Measurements from ENCODE around the gene GRID2IP. TPM values are rescaled to one million over a fixed set of nuclear protein-coding genes. Genes with fewer than 3 reads are reported as not detected.
A peak's percentile ranks its signal among the peaks of the same experiment; 100 is the strongest.

Gene GRID2IP
- total and polyA plus RNA-seq, 2 of the 13 experiments (the other 11 are each of a cell fraction or from before 2014, with no cell fraction given), result 0.03 TPM; not detected in 1

GRCh38 chr7:6589829-6590644 lies 38.8 kb upstream of the GRID2IP start, which contains the start of gene INTS15 (continued):
- no peak for TF ChIP-seq ZNF121 (CRISPR knock-in tag; IDR thresholded peaks at IDR 0.05)
- peak; percentile 62; the same call in 1 of the 2 replicates for TF ChIP-seq ZNF777 (CRISPR knock-in tag; IDR thresholded peaks at IDR 0.05)
- no peak for TF ChIP-seq MAFK (conservative IDR thresholded peaks at IDR 0.05 in 1 of 2, IDR thresholded peaks at IDR 0.05 in 1 of 2; ENCODE audit: low read length in 2 of 2)
- TF ChIP-seq ZNF230 (CRISPR knock-in tag; IDR thresholded peaks at IDR 0.05), result 0 out of 2 replicates have a peak, but pooled peaks have one; percentile 19
- no peak for TF ChIP-seq FOXP1 (IDR thresholded peaks at IDR 0.05)
- no peak for TF ChIP-seq FOXP1 (CRISPR knock-in tag; IDR thresholded peaks at IDR 0.05)
- TF ChIP-seq HMGA1 (CRISPR knock-in tag; conservative IDR thresholded peaks at IDR 0.05), result no peak
- no peak; the same call in 1 of the 2 replicates for TF ChIP-seq ATAD3A (CRISPR knock-in tag; IDR thresholded peaks at IDR 0.05)
- TF ChIP-seq TCF7 (IDR thresholded peaks at IDR 0.05; ENCODE audit: low read depth), result no peak
- peak; percentile 62; the same call in 1 of the 2 replicates for TF ChIP-seq HOXA3 (CRISPR knock-in tag; IDR thresholded peaks at IDR 0.05)
- TF ChIP-seq ASH2L (IDR thresholded peaks at IDR 0.05; ENCODE audit: insufficient read length, low read depth, low read length), result peak; percentile 65
- TF ChIP-seq ZNF557 (CRISPR knock-in tag; IDR thresholded peaks at IDR 0.05), result no peak
- TF ChIP-seq ZNF768 (CRISPR knock-in tag; IDR thresholded peaks at IDR 0.05), result 0 out of 2 replicates have a peak, but pooled peaks have one; percentile 47
- TF ChIP-seq SAFB2 (CRISPR knock-in tag; IDR thresholded peaks at IDR 0.05; ENCODE audit: borderline replicate concordance, low read depth), result peak; percentile 69; the same call in 1 of the 2 replicates
- peak; percentile 59; the same call in 1 of the 2 replicates for TF ChIP-seq SP4 (CRISPR knock-in tag; IDR thresholded peaks at IDR 0.05)
- no peak for TF ChIP-seq NBN (conservative IDR thresholded peaks at IDR 0.05)
- TF ChIP-seq MTF1 (CRISPR knock-in tag; IDR thresholded peaks at IDR 0.05), result no peak
- no peak for TF ChIP-seq NR3C1 (CRISPR knock-in tag; IDR thresholded peaks at IDR 0.05)
- TF ChIP-seq SALL1 (CRISPR knock-in tag; IDR thresholded peaks at IDR 0.05), result peak; percentile 61; the same call in 1 of the 2 replicates
- TF ChIP-seq ZNF335 (CRISPR knock-in tag; IDR thresholded peaks at IDR 0.05), result no peak
- no peak; the same call in 1 of the 2 replicates for TF ChIP-seq ZNF367 (CRISPR knock-in tag; IDR thresholded peaks at IDR 0.05; ENCODE audit: borderline replicate concordance)
- no peak for TF ChIP-seq ATF4 (CRISPR knock-in tag; IDR thresholded peaks at IDR 0.05)
- TF ChIP-seq ZNF484 (CRISPR knock-in tag; IDR thresholded peaks at IDR 0.05; ENCODE audit: borderline replicate concordance, low read depth), result no peak
- TF ChIP-seq TFDP2 (CRISPR knock-in tag; IDR thresholded peaks at IDR 0.05), result 0 out of 2 replicates have a peak, but pooled peaks have one; percentile 15
- TF ChIP-seq CREM (IDR thresholded peaks at IDR 0.05), result no peak
- TF ChIP-seq CREM (CRISPR knock-in tag; IDR thresholded peaks at IDR 0.05), result no peak
- TF ChIP-seq ADNP (CRISPR knock-in tag; IDR thresholded peaks at IDR 0.05), result no peak
- TF ChIP-seq, protein P1, sequence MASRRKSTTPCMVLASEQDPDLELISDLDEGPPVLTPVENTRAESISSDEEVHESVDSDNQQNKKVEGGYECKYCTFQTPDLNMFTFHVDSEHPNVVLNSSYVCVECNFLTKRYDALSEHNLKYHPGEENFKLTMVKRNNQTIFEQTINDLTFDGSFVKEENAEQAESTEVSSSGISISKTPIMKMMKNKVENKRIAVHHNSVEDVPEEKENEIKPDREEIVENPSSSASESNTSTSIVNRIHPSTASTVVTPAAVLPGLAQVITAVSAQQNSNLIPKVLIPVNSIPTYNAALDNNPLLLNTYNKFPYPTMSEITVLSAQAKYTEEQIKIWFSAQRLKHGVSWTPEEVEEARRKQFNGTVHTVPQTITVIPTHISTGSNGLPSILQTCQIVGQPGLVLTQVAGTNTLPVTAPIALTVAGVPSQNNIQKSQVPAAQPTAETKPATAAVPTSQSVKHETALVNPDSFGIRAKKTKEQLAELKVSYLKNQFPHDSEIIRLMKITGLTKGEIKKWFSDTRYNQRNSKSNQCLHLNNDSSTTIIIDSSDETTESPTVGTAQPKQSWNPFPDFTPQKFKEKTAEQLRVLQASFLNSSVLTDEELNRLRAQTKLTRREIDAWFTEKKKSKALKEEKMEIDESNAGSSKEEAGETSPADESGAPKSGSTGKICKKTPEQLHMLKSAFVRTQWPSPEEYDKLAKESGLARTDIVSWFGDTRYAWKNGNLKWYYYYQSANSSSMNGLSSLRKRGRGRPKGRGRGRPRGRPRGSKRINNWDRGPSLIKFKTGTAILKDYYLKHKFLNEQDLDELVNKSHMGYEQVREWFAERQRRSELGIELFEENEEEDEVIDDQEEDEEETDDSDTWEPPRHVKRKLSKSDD (CRISPR knock-in tag; IDR thresholded peaks at IDR 0.05; ENCODE audit: low read depth), result no peak
- no peak for TF ChIP-seq ZSCAN21 (CRISPR knock-in tag; IDR thresholded peaks at IDR 0.05; ENCODE audit: borderline replicate concordance)
